ENCODE data around the gene LIFR. TPM values are rescaled to one million over a fixed set of nuclear protein-coding genes. Genes with fewer than 3 reads are reported as not detected.

LIFR gene
- total RNA-seq, 1 donor from 2014 or later = 10.0 TPM

DNA sequence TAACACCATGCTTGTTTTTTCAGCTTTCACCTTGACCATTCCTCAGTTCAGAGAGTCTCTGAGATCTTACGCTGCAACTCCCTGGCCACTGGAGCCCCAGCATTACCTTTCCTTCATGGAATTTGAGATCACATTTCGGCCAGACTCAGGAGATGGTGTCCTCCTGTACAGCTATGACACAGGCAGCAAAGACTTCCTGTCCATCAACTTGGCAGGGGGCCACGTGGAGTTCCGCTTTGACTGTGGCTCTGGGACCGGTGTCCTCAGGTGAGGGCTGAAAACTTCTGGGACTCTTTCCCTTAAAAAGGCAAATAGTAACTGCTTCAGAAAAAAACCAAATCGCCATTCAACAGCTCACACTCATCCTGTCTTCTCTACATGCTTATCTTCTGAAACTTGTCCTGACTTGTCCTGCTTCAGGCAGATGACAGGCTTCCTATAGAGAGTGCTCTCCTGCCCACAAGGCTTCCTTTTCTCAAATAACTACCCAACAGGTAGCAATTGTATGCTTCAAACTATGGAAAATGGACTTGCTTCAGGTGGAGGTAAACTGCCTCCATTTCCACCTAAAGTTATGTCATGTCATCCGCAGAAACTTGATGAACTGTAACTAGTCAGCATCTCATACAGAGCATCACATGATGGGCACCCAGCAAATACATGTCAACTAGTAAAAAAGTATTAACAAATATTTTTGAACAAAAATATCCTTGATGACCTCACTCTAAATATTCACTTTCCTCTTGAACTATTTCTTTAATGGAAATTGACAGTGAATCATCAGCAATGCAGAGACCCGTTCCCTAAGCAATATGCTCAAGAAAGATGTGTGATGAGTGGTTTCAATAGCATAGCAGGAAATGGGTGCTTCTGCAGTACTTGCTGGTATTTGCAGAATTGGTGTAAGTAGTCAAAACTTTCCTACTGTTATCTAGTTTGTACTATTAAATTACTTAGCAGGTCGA, 129.2 kb downstream of the LIFR start:
- Histone ChIP-seq H3K27me3 (ENCODE audit: control insufficient read depth, insufficient read depth, low read length) (no peaks in the 10 kb centered on the region), H3K4me3 (ENCODE audit: low read depth, low read length) (no peak overlapping the region), H3K36me3 (ENCODE audit: control insufficient read depth, insufficient read depth, low read length) (no peaks in the 10 kb centered on the region)
- TF ChIP-seq, protein P1, sequence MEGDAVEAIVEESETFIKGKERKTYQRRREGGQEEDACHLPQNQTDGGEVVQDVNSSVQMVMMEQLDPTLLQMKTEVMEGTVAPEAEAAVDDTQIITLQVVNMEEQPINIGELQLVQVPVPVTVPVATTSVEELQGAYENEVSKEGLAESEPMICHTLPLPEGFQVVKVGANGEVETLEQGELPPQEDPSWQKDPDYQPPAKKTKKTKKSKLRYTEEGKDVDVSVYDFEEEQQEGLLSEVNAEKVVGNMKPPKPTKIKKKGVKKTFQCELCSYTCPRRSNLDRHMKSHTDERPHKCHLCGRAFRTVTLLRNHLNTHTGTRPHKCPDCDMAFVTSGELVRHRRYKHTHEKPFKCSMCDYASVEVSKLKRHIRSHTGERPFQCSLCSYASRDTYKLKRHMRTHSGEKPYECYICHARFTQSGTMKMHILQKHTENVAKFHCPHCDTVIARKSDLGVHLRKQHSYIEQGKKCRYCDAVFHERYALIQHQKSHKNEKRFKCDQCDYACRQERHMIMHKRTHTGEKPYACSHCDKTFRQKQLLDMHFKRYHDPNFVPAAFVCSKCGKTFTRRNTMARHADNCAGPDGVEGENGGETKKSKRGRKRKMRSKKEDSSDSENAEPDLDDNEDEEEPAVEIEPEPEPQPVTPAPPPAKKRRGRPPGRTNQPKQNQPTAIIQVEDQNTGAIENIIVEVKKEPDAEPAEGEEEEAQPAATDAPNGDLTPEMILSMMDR (IDR thresholded peaks at IDR 0.05; ENCODE audit: insufficient read depth, low read length, severe bottlenecking) = no peak
- FAIRE-seq (no peak), DNase-seq (ENCODE audit: low read depth) (peak; percentile 86)

DNA sequence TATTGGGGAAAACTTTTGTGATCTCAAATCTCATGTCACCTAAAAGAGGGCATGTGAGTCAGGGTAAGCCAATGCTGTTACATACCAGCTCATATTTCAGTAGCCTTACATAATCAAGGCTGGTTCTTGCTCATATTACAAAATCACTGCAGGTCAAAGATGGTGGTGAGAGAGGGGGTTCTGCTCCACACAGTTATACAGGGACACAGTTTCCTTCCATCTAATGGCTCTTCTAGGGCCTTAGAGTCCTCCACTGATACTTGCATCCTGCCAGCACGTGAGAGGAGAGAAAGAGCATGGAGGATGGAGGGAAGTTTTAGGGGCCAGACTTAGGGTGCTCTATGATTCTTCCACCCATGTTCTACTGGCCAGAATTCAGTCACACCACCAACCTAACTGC, 130.0 kb downstream of the LIFR start:
- DNase-seq (ENCODE audit: low read depth) (peak; percentile 68), FAIRE-seq (no peak)
- no peak overlapping the region for H3K4me3 ChIP-seq (ENCODE audit: low read depth, low read length)
- no peaks in the 10 kb centered on the region for H3K27me3 ChIP-seq (ENCODE audit: control insufficient read depth, insufficient read depth, low read length)
- TF ChIP-seq, protein P1 (IDR thresholded peaks at IDR 0.05; ENCODE audit: insufficient read depth, low read length, severe bottlenecking) = no peak
- no peaks in the 10 kb centered on the region for H3K36me3 ChIP-seq (ENCODE audit: control insufficient read depth, insufficient read depth, low read length)
